C4-2B (cell line): ENCODE measurements around the gene GLS.

Experiments used
- H3K27ac ChIP-seq: fragments of 450-650 bp; 2 replicates; pipeline ENCODE4 v1.5.1; 2017
- CTCF ChIP-seq: fragments of 450-650 bp; conservative IDR thresholded peaks from 2 replicates; pipeline ENCODE4 v1.5.1; 2017; ENCODE audit warnings: mild to moderate bottlenecking
- ZFX ChIP-seq: fragments of 450-650 bp; IDR thresholded peaks from 2 replicates; pipeline ENCODE4 v1.6.1; 2017

The GLS gene

GRCh38 chr2:190997526-190998113, 117.0 kb downstream of the GLS start:
- no peak overlapping the region for H3K27ac ChIP-seq
- TF ChIP-seq CTCF: no peak
- no peak for TF ChIP-seq ZFX

- no peak overlapping the region for H3K27ac ChIP-seq
- TF ChIP-seq CTCF (no peak), ZFX (no peak)
Measured at GRCh38 chr2:190999058-190999457, 118.4 kb downstream of the GLS start.

- no peak overlapping the region for H3K27ac ChIP-seq
- no peak for TF ChIP-seq ZFX
- TF ChIP-seq CTCF: no peak; the same call in 1 of the 2 replicates
Measured at GRCh38 chr2:190999949-191000665, 119.5 kb downstream of the GLS start.

GRCh38 chr2:191001032-191001431, 120.4 kb downstream of the GLS start:
- no peak overlapping the region for H3K27ac ChIP-seq
- no peak for TF ChIP-seq CTCF
- TF ChIP-seq ZFX: no peak

- no peak overlapping the region for H3K27ac ChIP-seq
- TF ChIP-seq CTCF (no peak), ZFX (no peak)
Measured at GRCh38 chr2:191001624-191002023, 121.0 kb downstream of the GLS start.

- TF ChIP-seq CTCF (no peak), ZFX (no peak)
- no peak overlapping the region for H3K27ac ChIP-seq
Measured at GRCh38 chr2:191003405-191004309, 123.0 kb downstream of the GLS start.

GRCh38 chr2:191006297-191006696, 125.7 kb downstream of the GLS start:
- no peak overlapping the region for H3K27ac ChIP-seq
- no peak for TF ChIP-seq ZFX
- TF ChIP-seq CTCF: no peak
